HCT116 (cell line): ENCODE data around the gene NUP210. TPM values are rescaled to one million over a fixed set of nuclear protein-coding genes. Genes with fewer than 3 reads are reported as not detected.

ENCODE experiments used
- ATAC-seq: fragments of 200-7000 bp; cut with Tn5 transposase; 2 replicates; pipeline ENCODE4 v1.9.1; 2020; ENCODE audit warnings: mild to moderate bottlenecking, moderate library complexity
- BruUV-seq: library from RNA; stranded (reverse); fragments of 400-500 nt; replicated peaks from 2 replicates; lab custom pipeline; 2021; lab: Mats Ljungman, UMichigan
- CTCF ChIA-PET: fragments of 300-600 bp; sonication (Branson Sonifier 250); formaldehyde crosslinking; loops from one replicate; lab custom pipeline; 2021; ENCODE audit warnings: antibody characterized with exemption; lab: Charles Lee
- POLR2A ChIA-PET: fragments of 300-600, 350-600 bp; sonication (Branson Sonifier 250); formaldehyde crosslinking; loops from one replicate; lab custom pipeline; 2021; ENCODE audit warnings: antibody characterized with exemption; lab: Charles Lee
- RAD21 ChIA-PET, 2 experiments: fragments of 300-600 bp; sonication (Branson Sonifier 250); formaldehyde crosslinking; loops; one replicate each; lab custom pipeline; 2023; ENCODE audit warnings: low total read pairs in 2 of 2; ENCODE audit not compliant: uncharacterized antibody in 2 of 2, unreplicated experiment in 2 of 2, low non-redundant PET in 1 of 2; lab: Charles Lee
- DNase-seq: peaks from one replicate; pipeline ENCODE4 v3.0.0-alpha.2; 2010; ENCODE audit warnings: low read depth, low spot score
- H2AFZ ChIP-seq: fragments of 200-600 bp; shearing (Covaris generic), sonication (generic); 2 replicates; pipeline ENCODE4 v1.6.1; 2017; ENCODE audit warnings: low read depth, mixed run types, mixed read lengths, antibody characterized with exemption, low read length; ENCODE audit not compliant: poor library complexity, severe bottlenecking
- H3K27ac ChIP-seq: 2 replicates; pipeline ENCODE4 v1.5.1; 2012; ENCODE audit warnings: low read depth, low read length
- H3K27me3 ChIP-seq: fragments of 200-600 bp; sonication (generic); 2 replicates; pipeline ENCODE4 v1.6.1; 2016; ENCODE audit warnings: mixed run types, low read length, mixed read lengths; ENCODE audit not compliant: insufficient read depth
- H3K36me3 ChIP-seq, 2 experiments: fragments of 200-500 bp in 1 of 2; fragments of 200-600 bp in 1 of 2; sonication (Bioruptor generic) in 1 of 2; sonication (generic) in 1 of 2; 2 replicates each; pipeline versions ENCODE4 v1.5.1 to v1.6.1; 2014 to 2016; ENCODE audit warnings: low read length in 2 of 2, inconsistent platforms in 1 of 2, mixed read lengths in 1 of 2, mixed run types in 1 of 2; ENCODE audit not compliant: insufficient read depth in 2 of 2, control insufficient read depth in 1 of 2
- H3K4me1 ChIP-seq, 2 experiments: fragments of 200-600 bp in 1 of 2; sonication (generic) in 1 of 2; 2 replicates each; pipeline versions ENCODE4 v1.5.1 to v1.6.1; 2012 to 2017; ENCODE audit warnings: low read length in 2 of 2, inconsistent platforms in 1 of 2, mild to moderate bottlenecking in 1 of 2, mixed read lengths in 1 of 2, mixed run types in 1 of 2, moderate library complexity in 1 of 2; ENCODE audit not compliant: insufficient read depth in 2 of 2, control insufficient read depth in 1 of 2
- H3K4me2 ChIP-seq: fragments of 200-600 bp; sonication (generic); 2 replicates; pipeline ENCODE4 v1.6.1; 2017; ENCODE audit warnings: mixed run types, low read length, mixed read lengths
- H3K4me3 ChIP-seq, 2 experiments: fragments of 200-600 bp in 1 of 2; sonication (generic) in 1 of 2; replicated peaks in 1 of 2; 2 replicates each; pipeline ENCODE4 v1.5.1; 2011 to 2016; ENCODE audit warnings: low read length in 2 of 2, control low read depth in 1 of 2, low read depth in 1 of 2, mild to moderate bottlenecking in 1 of 2, mixed read lengths in 1 of 2, mixed run types in 1 of 2
- H3K79me2 ChIP-seq: fragments of 200-600 bp; sonication (generic); 2 replicates; pipeline ENCODE4 v1.6.1; 2017; ENCODE audit warnings: mild to moderate bottlenecking, mixed run types, low read length, moderate library complexity, mixed read lengths; ENCODE audit not compliant: insufficient read depth
- H3K9ac ChIP-seq: fragments of 200-600 bp; sonication (generic); 2 replicates; pipeline ENCODE4 v1.6.1; 2016; ENCODE audit warnings: low read length, mixed read lengths
- H3K9me2 ChIP-seq: fragments of 200-600 bp; sonication (generic), shearing (Covaris generic); 2 replicates; pipeline ENCODE4 v1.6.1; 2017; ENCODE audit warnings: mixed run types, mild to moderate bottlenecking, moderate library complexity; ENCODE audit not compliant: insufficient read depth
- H3K9me3 ChIP-seq, 2 experiments: fragments of 200-500 bp in 1 of 2; fragments of 200-600 bp in 1 of 2; sonication (Bioruptor generic) in 1 of 2; sonication (generic) in 1 of 2; 2 replicates each; pipeline ENCODE4 v1.6.1; 2014 to 2017; ENCODE audit warnings: low read length in 2 of 2, mixed read lengths in 2 of 2, inconsistent platforms in 1 of 2, low read depth in 1 of 2, mild to moderate bottlenecking in 1 of 2, mixed run types in 1 of 2, moderate library complexity in 1 of 2; ENCODE audit not compliant: control insufficient read depth in 1 of 2, insufficient read depth in 1 of 2
- H4K20me1 ChIP-seq: fragments of 200-600 bp; sonication (generic), shearing (Covaris generic); 2 replicates; pipeline ENCODE4 v1.6.1; 2017; ENCODE audit warnings: mixed run types, mild to moderate bottlenecking, moderate library complexity; ENCODE audit not compliant: insufficient read depth
- CEBPB ChIP-seq: IDR thresholded peaks from 2 replicates; pipeline ENCODE4 v1.6.1; 2012; ENCODE audit warnings: low read depth
- ELF1 ChIP-seq: IDR thresholded peaks from 2 replicates; pipeline ENCODE4 v1.6.1; 2012; ENCODE audit warnings: low read depth, borderline replicate concordance
- FOSL1 ChIP-seq: IDR thresholded peaks from 2 replicates; pipeline ENCODE4 v1.6.1; 2012; ENCODE audit warnings: low read depth
- JUND ChIP-seq: IDR thresholded peaks from 2 replicates; pipeline ENCODE4 v1.6.1; 2012
- RAD21 ChIP-seq: IDR thresholded peaks from 2 replicates; pipeline ENCODE4 v1.6.1; 2012; ENCODE audit warnings: low read depth, mild to moderate bottlenecking
- SRF ChIP-seq: IDR thresholded peaks from 2 replicates; pipeline ENCODE4 v1.6.1; 2012; ENCODE audit warnings: low read depth
- ZFX ChIP-seq: fragments of 450-650 bp; IDR thresholded peaks from 2 replicates; pipeline ENCODE4 v1.6.1; 2017
- intact Hi-C: fragments of 100-400 bp; cut with micrococcal nuclease; formaldehyde crosslinking; loops from 2 replicates; pipeline ENCODE4 v1.10.0; 2022
- total RNA-seq: library from RNA; stranded (reverse); gene quantifications from one replicate; pipeline ENCODE4 v1.2.1, GENCODE V29; 2021; ENCODE audit not compliant: unreplicated experiment
- TF ChIP-seq, protein P1 (sequence below): IDR thresholded peaks from 2 replicates; pipeline ENCODE4 v1.6.1; 2012; ENCODE audit warnings: low read depth

Gene NUP210
- total RNA-seq, 1 experiment from 2014 or later: 74.9 TPM

GRCh38 chr3:13380971-13381370 is 39.2 kb downstream of the NUP210 start:
- H3K4me3 ChIP-seq: no peak overlapping the region
- no peaks in the 10 kb centered on the region for H3K9me3 ChIP-seq
- TF ChIP-seq CEBPB (no peak), ZFX (no peak), ELF1 (no peak), JUND (no peak), RAD21 (no peak), FOSL1 (no peak), SRF (no peak)
- TF ChIP-seq, protein P1, sequence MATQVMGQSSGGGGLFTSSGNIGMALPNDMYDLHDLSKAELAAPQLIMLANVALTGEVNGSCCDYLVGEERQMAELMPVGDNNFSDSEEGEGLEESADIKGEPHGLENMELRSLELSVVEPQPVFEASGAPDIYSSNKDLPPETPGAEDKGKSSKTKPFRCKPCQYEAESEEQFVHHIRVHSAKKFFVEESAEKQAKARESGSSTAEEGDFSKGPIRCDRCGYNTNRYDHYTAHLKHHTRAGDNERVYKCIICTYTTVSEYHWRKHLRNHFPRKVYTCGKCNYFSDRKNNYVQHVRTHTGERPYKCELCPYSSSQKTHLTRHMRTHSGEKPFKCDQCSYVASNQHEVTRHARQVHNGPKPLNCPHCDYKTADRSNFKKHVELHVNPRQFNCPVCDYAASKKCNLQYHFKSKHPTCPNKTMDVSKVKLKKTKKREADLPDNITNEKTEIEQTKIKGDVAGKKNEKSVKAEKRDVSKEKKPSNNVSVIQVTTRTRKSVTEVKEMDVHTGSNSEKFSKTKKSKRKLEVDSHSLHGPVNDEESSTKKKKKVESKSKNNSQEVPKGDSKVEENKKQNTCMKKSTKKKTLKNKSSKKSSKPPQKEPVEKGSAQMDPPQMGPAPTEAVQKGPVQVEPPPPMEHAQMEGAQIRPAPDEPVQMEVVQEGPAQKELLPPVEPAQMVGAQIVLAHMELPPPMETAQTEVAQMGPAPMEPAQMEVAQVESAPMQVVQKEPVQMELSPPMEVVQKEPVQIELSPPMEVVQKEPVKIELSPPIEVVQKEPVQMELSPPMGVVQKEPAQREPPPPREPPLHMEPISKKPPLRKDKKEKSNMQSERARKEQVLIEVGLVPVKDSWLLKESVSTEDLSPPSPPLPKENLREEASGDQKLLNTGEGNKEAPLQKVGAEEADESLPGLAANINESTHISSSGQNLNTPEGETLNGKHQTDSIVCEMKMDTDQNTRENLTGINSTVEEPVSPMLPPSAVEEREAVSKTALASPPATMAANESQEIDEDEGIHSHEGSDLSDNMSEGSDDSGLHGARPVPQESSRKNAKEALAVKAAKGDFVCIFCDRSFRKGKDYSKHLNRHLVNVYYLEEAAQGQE: no peak
- CTCF ChIA-PET: interaction anchor here (0.7 kb wide), 1 partner anchor 11 kb away, joined by 3 read pairs; no protein-coding TSS in a partner anchor
- H3K4me1 ChIP-seq: no peaks in the 10 kb centered on the region; a peak in 1 of 4 replicates
- POLR2A ChIA-PET: no interaction called here
- no TSS peak for BruUV-seq
- no peaks in the 10 kb centered on the region for H4K20me1 ChIP-seq
- H3K9me2 ChIP-seq: no peaks in the 10 kb centered on the region
- H3K36me3 ChIP-seq: peaks cover 24 to 25% of the 10 kb centered on the region in 2 experiments; a peak in 3 of 4 replicates
- no peak overlapping the region for H3K27ac ChIP-seq
- H3K4me2 ChIP-seq: no peak overlapping the region
- H3K9ac ChIP-seq: no peak overlapping the region
- DNase-seq (no peak), ATAC-seq (no peak)
- RAD21 ChIA-PET: no interaction called here
- H3K27me3 ChIP-seq: no peaks in the 10 kb centered on the region
- H2AFZ ChIP-seq: no peak overlapping the region
- H3K79me2 ChIP-seq: no peaks in the 10 kb centered on the region
- intact Hi-C loops: no loop called here
